ENCODE results near the gene DGKB.

Gene DGKB

DNA sequence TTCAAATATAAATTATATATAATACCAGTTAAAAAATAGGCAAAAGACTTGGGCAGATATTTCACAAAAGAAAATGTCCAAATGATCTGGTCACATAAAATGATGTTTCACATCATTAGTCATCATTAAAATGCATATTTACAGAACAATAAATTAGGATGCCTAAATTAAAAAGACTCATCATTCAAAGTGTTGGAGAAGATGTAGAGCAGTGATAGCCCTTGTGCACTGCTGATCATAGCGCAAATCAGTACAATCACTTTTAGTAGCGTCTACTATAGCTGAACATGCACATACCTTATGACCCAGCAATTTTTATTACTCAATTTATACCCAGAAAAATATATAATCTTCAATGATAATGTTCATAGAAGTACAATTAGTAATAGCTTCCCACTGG lies 579.8 kb downstream of the DGKB start:
- TF ChIP-seq ESRRG (CRISPR knock-in tag; IDR thresholded peaks at IDR 0.05) (no peak), ZFP30 (CRISPR knock-in tag; IDR thresholded peaks at IDR 0.05) (no peak), POU6F1 (CRISPR knock-in tag; IDR thresholded peaks at IDR 0.05; ENCODE audit: borderline replicate concordance, low read depth) (no peak), GLIS3 (CRISPR knock-in tag; IDR thresholded peaks at IDR 0.05) (no peak), TSHZ2 (CRISPR knock-in tag; IDR thresholded peaks at IDR 0.05) (no peak), CSDC2 (CRISPR knock-in tag; IDR thresholded peaks at IDR 0.05) (no peak), BACH2 (CRISPR knock-in tag; IDR thresholded peaks at IDR 0.05; ENCODE audit: borderline replicate concordance) (no peak)
- no peak for ATAC-seq

GRCh38 chr7:14321947-14322346 lies 580.6 kb downstream of the DGKB start:
- TF ChIP-seq PPARA (CRISPR knock-in tag; IDR thresholded peaks at IDR 0.05; ENCODE audit: borderline replicate concordance) (no peak), CREB5 (CRISPR knock-in tag; IDR thresholded peaks at IDR 0.05; ENCODE audit: low read depth) (no peak), ZFP3 (CRISPR knock-in tag; IDR thresholded peaks at IDR 0.05) (no peak), ZNF565 (CRISPR knock-in tag; conservative IDR thresholded peaks at IDR 0.05; ENCODE audit: low read depth) (no peak), ZNF8 (CRISPR knock-in tag; IDR thresholded peaks at IDR 0.05) (no peak), PATZ1 (CRISPR knock-in tag; IDR thresholded peaks at IDR 0.05; ENCODE audit: borderline replicate concordance) (no peak), ESRRG (CRISPR knock-in tag; IDR thresholded peaks at IDR 0.05) (no peak)
- ATAC-seq = no peak

DNA sequence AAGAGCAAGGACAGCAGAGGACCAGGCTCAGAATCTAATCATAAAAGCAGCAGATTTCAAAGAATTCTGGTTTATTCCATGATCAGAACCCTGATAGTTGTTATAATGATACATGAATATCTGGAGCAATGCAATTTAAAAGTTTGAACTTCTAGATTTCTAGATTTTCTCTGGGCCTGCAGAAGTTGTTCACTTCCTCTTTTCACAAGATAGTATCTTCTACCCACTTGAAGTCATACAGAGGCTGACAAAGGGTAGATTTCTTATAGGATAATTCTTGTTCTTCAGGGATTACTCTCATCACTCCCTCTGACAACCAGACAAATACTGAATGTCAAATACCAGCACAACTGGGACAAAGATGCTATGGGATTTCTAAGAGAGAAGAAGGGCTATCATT lies 593.1 kb downstream of the DGKB start:
- ATAC-seq = no peak
- TF ChIP-seq TSHZ2 (CRISPR knock-in tag; IDR thresholded peaks at IDR 0.05) (no peak), ISL1 (CRISPR knock-in tag; IDR thresholded peaks at IDR 0.05) (no peak), TCF4 (CRISPR knock-in tag; IDR thresholded peaks at IDR 0.05; ENCODE audit: borderline replicate concordance) (no peak), ZNF565 (CRISPR knock-in tag; conservative IDR thresholded peaks at IDR 0.05; ENCODE audit: low read depth) (no peak), CSDC2 (CRISPR knock-in tag; IDR thresholded peaks at IDR 0.05) (no peak), PATZ1 (CRISPR knock-in tag; IDR thresholded peaks at IDR 0.05; ENCODE audit: borderline replicate concordance) (no peak), OSR1 (CRISPR knock-in tag; IDR thresholded peaks at IDR 0.05) (no peak)

All from SK-N-SH treated with all-trans-retinoic acid at 6 μM for 48 hours (cell line).